ENCODE data around the gene WASF1.

The WASF1 gene

GRCh38 chr6:110095935-110096334 lies 83.5 kb downstream of the WASF1 start:
- no peaks in the 10 kb centered on the region for H3K9me2 ChIP-seq (replicated peaks; ENCODE audit: low read depth, low read length)
- H3K9ac ChIP-seq (ENCODE audit: low read depth, low read length, poor library complexity, severe bottlenecking): no peak overlapping the region
- no peaks in the 10 kb centered on the region for H4K20me1 ChIP-seq (ENCODE audit: insufficient read depth, low read length, poor library complexity, severe bottlenecking)
- H3K4me3 ChIP-seq (ENCODE audit: low read length, poor library complexity, severe bottlenecking): no peak overlapping the region
- no peaks in the 10 kb centered on the region for H3K9me3 ChIP-seq (ENCODE audit: insufficient read depth, low read depth, low read length)
- peaks cover 12% of the 10 kb centered on the region for H3K4me1 ChIP-seq (ENCODE audit: insufficient read depth, low read length, poor library complexity, severe bottlenecking)
- no peak overlapping the region for H2AFZ ChIP-seq (ENCODE audit: low read length)
- TF ChIP-seq CTCF (conservative IDR thresholded peaks at IDR 0.05; ENCODE audit: low read length) (no peak), EZH2phosphoT487 (IDR thresholded peaks at IDR 0.05; ENCODE audit: borderline replicate concordance) (no peak)
- H3K27me3 ChIP-seq (ENCODE audit: insufficient read depth, low read length, poor library complexity, severe bottlenecking): no peaks in the 10 kb centered on the region
- H3K4me2 ChIP-seq (ENCODE audit: low read depth, low read length, poor library complexity, severe bottlenecking): no peak overlapping the region
- peaks cover 2% of the 10 kb centered on the region; the same call in 1 of the 2 replicates for H3K36me3 ChIP-seq (ENCODE audit: insufficient read depth, low read length)
- no peaks in the 10 kb centered on the region; the same call in 1 of the 2 replicates for H3F3A ChIP-seq (ENCODE audit: low read depth)
- no peaks in the 10 kb centered on the region for H3K79me2 ChIP-seq (ENCODE audit: insufficient read depth, low read length)

- Histone ChIP-seq H3K4me3 (ENCODE audit: low read length, poor library complexity, severe bottlenecking) (no peak overlapping the region), H3K27me3 (ENCODE audit: insufficient read depth, low read length, poor library complexity, severe bottlenecking) (no peaks in the 10 kb centered on the region), H2AFZ (ENCODE audit: low read length) (no peak overlapping the region), H3K36me3 (ENCODE audit: insufficient read depth, low read length) (no peaks in the 10 kb centered on the region; the same call in 1 of the 2 replicates), H3K79me2 (ENCODE audit: insufficient read depth, low read length) (no peaks in the 10 kb centered on the region), H3K9me3 (ENCODE audit: insufficient read depth, low read depth, low read length) (no peaks in the 10 kb centered on the region), H3K9ac (ENCODE audit: low read depth, low read length, poor library complexity, severe bottlenecking) (no peak overlapping the region), H3F3A (ENCODE audit: low read depth) (no peaks in the 10 kb centered on the region; the same call in 1 of the 2 replicates), H3K4me2 (ENCODE audit: low read depth, low read length, poor library complexity, severe bottlenecking) (no peak overlapping the region), H4K20me1 (ENCODE audit: insufficient read depth, low read length, poor library complexity, severe bottlenecking) (no peaks in the 10 kb centered on the region), H3K4me1 (ENCODE audit: insufficient read depth, low read length, poor library complexity, severe bottlenecking) (peaks cover 12% of the 10 kb centered on the region), H3K9me2 (replicated peaks; ENCODE audit: low read depth, low read length) (no peaks in the 10 kb centered on the region)
- TF ChIP-seq EZH2phosphoT487 (IDR thresholded peaks at IDR 0.05; ENCODE audit: borderline replicate concordance): no peak
- no peak for TF ChIP-seq CTCF (conservative IDR thresholded peaks at IDR 0.05; ENCODE audit: low read length)
These were observed 84.4 kb downstream of the WASF1 start for GRCh38 chr6:110095101-110095500.

- TF ChIP-seq EZH2phosphoT487 (IDR thresholded peaks at IDR 0.05; ENCODE audit: borderline replicate concordance): no peak
- no peak for TF ChIP-seq CTCF (conservative IDR thresholded peaks at IDR 0.05; ENCODE audit: low read length)
- Histone ChIP-seq H3K9ac (ENCODE audit: low read depth, low read length, poor library complexity, severe bottlenecking) (no peak overlapping the region), H3K9me3 (ENCODE audit: insufficient read depth, low read depth, low read length) (no peaks in the 10 kb centered on the region), H3K79me2 (ENCODE audit: insufficient read depth, low read length) (no peaks in the 10 kb centered on the region), H3K27me3 (ENCODE audit: insufficient read depth, low read length, poor library complexity, severe bottlenecking) (no peaks in the 10 kb centered on the region), H3F3A (ENCODE audit: low read depth) (no peaks in the 10 kb centered on the region; the same call in 1 of the 2 replicates), H3K4me2 (ENCODE audit: low read depth, low read length, poor library complexity, severe bottlenecking) (no peak overlapping the region), H3K4me3 (ENCODE audit: low read length, poor library complexity, severe bottlenecking) (no peak overlapping the region), H3K9me2 (replicated peaks; ENCODE audit: low read depth, low read length) (no peaks in the 10 kb centered on the region), H4K20me1 (ENCODE audit: insufficient read depth, low read length, poor library complexity, severe bottlenecking) (no peaks in the 10 kb centered on the region), H3K4me1 (ENCODE audit: insufficient read depth, low read length, poor library complexity, severe bottlenecking) (peaks cover 6% of the 10 kb centered on the region), H3K36me3 (ENCODE audit: insufficient read depth, low read length) (no peaks in the 10 kb centered on the region; the same call in 1 of the 2 replicates), H2AFZ (ENCODE audit: low read length) (no peak overlapping the region)
These were observed 85.5 kb downstream of the WASF1 start for GRCh38 chr6:110093981-110094380.
